HG03439 (cell line): ENCODE results near the gene PGBD5.

Experiments
- ATAC-seq: cut with Tn5 transposase; IDR thresholded peaks from one replicate; pipeline ENCODE4 v1.9.1; 2021; ENCODE audit warnings: mild to moderate bottlenecking, moderate library complexity; ENCODE audit not compliant: unreplicated experiment

Gene PGBD5

DNA sequence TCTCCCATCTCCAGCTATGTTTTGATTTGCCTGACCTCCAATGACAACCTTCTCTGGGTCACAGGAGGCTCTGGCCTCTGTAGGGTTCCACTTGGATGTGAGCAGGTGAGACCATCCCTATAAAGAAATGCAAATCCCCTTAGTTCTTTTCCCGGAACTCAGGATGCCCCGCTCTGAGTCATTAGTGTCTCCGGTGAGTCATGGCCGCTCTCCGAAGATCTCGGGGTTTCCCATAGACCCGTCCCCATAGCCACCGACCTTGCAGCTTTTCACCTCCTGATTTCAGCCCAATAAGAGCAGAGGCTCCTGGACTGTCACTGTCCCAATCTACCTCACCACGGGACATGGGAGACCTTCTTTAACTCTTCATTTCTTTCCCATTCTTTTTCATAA is 98.2 kb downstream of the PGBD5 start:
- peak; percentile 51 for ATAC-seq

DNA sequence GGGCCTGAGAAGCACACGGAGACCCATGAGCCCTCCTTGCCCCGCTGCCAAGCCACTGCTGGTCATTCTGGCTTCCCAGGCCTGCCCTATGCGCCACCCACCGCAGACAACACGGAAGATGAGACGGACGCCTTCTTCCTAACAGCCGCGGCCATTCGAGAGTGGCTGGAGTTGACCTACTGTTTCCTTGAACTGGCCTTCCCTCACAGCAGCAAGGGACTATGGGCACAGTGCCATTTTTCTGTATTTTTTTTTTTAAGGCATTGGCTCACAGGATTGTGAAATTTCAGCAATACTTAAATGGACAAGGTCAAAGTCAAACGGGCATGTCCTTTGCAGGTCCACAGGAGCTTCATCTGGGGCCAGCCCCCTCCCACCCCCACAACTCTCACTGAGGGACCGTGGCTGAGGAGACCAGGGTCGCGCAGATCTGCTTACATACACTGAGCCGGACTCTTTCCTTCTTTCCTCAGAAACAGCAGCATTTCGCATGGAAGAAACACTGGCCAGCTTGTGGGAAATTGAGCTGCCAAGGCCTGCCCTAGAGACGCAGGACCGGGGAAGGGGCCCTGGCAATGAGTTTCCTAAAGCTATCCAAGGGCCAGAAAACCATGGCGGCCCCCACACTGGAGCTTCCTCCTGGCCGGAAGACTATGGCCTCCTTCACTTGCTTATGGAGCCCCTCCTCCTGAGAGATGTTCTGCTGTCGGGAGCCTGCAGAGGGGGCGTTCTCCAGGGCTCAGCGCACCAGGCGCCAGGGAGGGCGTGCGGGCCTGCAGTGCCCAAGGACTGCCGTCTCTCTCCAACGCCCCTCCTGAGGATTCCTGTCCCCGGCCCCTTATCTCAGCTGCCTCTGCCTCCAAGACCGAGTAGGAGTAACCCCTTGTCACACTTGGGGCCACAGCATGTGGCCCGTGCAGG is 98.9 kb downstream of the PGBD5 start:
- ATAC-seq = peak; percentile 19

DNA sequence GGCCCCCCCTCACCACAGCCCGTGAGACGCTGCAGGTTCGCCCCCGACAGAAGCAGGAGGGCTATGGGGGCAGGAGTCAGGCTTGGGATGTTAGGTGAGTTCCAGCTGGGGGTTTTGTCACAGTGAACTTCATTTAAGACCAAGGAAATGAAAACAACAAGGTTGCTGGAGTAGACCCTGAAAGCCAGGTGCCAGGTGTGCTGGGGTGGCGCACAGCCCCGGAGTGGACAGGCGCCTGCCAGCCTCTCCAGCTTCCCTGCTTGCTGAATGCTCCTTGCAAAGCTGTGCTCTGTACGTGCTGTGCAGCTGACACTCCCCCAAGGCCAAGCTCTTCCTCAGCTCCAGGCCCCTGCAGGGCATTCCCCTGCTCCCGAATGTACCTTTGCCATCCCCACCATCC is 102.4 kb downstream of the PGBD5 start:
- ATAC-seq = no peak

DNA sequence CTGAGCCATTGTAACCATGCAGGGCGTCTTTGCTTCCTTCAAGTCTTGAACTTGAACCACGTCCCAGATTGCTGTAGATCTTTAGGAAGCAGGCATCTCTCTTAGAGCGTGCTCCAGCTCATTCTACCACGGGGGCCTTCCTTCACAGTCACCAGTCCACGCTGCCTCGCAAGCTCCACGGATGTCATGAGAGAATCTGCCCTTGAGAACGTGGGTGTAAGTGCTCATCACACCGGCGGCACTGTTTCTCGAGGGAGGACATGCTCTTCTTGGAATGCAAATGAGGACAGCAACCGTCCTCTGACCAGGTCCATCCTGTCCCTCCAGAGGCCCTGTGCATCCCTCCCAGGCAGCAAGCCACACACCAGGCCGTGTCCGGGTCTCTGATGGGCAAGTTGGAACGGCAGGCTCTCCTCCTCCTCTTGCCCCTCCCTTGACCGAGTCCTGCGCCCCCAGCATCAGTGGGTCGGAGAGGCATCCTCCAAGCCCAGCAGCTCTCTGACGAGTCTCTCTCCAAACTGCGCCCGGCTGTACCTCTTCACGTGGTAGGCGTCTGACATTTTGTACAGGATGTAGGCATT is 103.1 kb downstream of the PGBD5 start:
- no peak for ATAC-seq

DNA sequence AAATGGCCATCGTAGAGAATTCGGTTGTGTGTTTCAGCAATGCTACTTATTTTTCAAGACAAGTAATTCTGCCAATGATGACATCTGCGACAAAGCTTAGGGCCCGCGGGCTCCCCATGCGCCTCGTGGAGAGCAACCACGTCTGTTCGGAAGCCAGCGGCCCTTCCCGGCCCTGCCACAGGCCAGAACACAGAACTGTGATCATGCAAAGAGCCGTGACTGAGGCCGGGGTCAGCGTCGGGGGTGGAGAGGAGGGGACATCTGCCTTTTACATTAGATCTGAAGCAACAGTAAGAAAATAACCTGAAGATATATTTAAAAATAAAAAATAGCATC is 103.7 kb downstream of the PGBD5 start:
- ATAC-seq = no peak

DNA sequence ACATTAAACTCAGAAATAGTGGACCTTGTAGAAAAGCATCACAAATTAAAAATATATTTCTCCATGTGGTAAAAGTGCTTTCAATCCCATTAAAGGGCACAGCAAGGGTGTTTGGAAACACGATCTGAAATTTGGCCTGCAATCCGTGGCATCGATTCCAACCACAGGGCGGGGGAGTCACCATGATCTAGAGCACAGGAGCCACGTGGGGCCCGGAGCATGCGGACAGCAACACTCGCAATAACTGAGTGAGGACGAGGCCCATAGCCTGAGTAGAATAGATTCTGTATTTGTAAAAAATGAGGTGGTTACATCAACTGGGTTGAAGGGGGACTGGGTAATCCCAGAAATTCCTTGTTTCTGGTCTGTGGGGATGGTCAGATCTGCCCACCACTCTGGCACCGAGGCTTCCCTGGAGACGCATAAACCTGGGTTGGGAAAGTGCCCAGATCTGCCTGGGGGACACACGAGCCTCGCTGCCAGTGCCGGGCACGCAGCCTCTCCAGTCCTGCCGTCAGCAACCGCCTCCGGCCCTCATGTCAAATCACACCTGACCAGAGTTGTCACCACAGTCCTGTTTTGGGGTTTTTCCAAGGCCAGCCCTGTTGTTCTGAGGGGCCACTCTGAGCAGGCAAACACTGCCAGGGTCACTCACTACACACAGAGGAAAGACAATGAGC is 104.3 kb downstream of the PGBD5 start:
- ATAC-seq = no peak

DNA sequence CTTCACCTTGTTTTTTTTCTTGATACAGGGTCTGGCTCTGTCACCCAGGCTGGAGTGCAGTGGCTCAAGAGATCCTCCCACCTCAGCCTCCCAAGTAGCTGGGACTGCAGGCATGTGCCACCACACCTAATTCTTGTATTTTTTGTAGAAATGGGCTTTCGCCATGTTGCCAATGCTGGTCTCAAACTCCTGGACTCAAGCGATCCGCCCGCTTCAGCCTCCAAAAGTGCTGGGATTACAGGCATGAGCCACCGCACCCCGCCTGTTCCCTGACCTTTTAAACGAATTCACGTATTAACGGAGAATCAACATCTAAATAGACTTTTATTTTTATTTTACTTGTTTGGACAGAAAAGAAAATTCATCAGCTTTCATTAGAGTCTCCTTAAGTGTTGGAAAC is 104.8 kb downstream of the PGBD5 start:
- ATAC-seq = no peak

DNA sequence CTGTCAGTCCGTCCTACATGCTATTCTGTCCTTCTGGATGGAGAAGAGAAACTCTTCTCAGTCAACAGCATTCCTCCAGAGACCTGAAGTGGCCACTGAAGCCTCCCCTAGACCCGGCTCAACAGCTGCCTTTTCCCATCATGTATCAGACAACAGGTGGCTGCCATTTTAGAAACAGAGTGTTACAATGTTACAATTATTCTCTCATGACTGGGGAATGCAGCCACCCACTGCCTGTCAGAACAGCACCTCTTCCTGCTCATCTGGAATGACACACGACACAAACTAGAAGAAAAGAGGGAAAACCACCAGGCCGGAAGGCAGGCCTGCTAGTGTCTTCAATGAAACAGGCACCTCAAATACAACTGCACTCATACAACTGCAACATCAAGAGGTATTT is 105.3 kb downstream of the PGBD5 start:
- ATAC-seq = no peak

DNA sequence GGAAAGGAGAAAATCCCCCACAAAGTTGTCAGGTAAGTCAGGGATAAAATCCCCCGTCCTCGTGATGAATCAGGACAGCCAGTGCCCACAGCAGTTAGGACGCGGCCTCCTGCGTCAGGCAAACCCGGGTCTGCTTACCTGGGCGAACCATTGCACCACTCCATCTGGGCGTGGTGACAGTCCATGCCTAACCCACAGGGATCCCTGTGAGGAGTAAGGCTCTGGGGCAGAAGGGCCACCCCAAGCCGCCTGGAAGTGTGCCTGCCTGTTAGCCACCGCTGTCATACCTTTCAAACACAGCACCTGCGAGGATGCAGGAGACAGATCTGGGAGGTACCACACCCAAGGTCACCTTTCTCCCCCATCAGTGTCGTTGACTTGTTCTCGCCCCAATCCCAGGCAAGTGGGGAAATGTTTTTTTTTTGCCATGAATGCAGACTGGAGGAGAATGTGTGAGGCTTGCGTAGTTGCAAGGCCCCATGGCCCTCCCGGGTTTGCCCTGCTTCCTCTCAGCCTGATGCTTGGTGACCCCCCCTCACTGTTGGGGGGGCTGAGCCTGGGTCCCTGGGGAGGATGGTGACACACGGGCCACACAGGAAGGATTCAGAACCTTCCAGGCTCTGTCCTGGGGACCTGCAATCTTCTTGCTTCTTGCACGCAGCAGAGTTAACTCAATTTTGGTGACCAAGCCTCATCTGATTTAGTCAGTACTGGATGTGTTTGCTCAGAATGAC is 107.0 kb downstream of the PGBD5 start:
- no peak for ATAC-seq

DNA sequence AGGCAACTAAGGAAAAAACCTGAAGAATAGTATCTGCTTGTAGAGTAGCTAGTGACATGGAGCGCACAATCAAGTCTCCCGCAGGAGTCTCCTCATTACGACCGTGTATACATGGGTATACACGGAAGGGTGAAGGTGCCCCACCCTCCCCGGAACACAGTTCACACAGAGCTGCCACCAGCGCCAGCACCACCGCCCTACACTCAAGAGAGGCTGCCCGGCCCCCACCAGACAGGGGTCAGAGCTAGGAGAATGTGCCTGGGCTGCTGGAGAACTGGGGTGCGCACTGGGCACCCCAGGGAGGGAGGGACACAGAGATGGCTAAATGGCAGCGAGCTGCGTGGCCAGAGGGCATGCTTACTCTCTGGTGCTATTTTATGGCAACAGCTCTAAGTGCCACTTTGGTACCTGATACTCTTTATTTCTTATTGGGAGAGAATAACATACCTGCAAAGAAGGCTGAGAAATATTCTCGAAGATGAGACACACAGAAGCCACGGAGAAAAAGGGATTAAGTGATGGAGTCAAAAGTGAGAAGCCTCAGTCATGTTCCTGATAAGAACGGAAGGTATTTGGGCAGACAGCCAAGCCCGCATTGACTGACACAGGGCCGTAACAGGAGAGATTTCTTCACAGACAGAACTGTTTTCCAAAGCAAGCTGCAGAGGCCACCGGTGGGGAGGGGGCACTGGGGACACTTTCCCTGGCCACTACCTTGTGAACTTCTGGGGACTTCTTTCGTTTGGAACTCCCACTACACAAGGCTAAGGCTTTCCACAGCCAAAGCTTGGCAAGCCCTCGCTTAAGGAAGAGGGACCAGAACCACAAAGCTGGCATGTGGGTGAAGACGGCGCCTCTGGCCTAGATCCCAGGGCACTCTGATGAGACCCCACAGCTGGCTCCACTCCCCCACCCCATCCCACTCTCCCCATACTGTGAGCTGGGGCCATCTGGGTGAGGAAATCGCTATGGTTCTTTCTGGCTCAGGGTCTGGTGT is 108.0 kb downstream of the PGBD5 start:
- no peak for ATAC-seq

DNA sequence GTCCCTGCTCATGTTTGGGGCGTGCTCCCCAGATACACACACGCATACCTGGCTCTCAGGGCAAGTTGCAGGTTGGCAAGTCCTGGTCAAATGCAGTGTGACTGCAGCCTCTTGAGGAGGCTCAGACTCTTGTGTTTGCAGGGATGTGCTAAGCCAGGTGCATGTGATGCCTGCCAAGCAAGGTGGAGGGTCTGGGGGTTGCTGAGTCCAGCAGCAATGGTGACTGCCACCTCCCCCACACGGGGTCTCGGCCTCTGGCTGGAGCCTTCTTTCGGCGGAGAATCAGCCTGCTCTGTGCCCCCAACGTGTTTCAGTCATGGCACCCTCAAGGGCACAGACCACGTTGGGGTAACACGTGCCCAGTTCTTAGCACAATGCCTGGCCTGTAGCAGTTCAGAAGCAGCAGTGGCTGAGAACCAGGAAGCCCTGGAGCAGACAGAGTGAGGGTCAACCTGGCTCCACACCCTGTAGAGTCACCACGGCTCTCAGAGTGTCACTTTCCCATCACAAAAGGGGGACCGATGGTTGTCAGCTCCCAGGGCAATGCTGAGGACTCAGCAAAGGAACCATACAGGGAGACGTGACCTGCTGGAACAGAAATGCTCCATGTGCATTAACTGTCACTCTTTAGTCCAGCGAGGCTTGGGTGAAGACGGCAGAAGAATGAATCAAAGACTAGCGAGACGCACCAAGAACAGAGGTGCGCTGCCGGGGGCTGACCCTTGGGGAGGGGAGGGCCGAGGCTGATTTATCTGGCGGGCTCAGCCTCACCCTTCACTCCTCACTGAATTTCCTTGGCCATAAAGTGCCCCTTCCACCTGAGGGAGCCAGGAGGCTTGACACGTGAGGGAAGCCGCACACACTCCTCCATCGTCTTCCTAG is 109.0 kb downstream of the PGBD5 start:
- ATAC-seq = no peak

DNA sequence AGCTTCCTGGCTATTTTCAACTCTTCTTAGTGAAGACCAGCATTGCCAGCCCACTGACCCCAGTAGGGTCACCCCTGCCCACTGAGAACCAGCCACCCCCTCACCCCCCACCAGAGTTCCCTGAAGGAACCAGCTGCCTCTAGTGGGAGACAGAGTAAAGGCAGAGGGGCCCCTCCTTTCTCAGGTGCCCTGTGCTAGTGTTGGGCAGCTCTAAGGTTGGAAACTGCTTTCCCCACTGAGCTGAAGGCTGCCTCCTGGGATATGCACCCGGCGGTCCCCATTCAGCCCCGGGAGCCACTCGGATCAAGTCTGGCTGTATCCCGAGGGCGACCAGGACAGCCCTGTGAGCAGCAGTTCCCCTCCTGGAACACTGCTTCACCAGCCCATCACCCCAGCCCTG is 111.0 kb downstream of the PGBD5 start:
- no peak for ATAC-seq

DNA sequence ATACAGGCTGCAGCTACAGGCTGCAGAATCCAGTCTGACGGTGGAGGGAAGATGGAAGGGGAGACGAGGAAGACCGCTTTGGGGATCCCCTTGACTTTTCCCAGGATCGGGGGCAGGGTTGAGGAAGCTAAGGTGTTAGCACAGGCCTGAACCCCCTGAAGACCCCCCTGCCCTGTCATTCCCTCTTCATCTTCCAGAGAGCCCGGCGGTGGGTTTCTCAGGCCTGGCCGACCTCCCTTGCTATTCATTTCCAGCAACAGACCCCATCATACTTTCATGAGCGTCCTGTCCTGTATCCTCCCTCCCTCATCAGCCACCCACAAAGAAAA is 112.0 kb downstream of the PGBD5 start:
- no peak for ATAC-seq

DNA sequence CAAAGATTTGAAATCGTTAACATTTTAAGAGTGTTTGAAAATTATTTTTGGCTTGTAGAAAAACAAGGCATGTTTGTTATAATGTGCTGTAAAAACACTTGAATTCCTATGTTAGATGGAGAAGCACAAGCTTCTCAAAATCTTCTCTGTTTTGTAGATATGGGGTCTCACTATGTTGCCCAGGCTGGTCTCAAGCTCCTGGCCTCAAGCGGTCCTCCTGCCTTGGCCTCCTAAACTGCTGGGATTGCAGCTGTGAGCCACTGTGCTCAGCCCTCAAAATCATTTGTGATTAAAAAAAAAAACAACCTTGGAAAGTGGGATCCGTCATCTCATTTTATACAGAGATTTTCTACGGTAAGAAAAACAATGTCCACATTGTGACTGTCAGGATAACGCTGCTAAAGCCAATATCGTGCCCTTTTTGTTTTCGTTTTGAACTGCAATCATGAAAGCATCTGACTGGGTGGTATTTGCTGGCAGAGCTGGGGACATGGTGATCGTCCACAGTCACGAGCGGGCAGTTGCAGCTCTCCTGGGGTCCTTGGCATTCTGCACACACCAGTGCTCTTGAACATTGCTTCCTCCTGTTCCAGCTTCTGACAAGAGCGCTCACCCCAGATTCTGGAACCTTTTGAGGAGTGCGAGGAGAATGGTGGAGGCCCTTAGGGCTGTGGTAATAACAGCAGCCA is 112.5 kb downstream of the PGBD5 start:
- ATAC-seq = no peak

DNA sequence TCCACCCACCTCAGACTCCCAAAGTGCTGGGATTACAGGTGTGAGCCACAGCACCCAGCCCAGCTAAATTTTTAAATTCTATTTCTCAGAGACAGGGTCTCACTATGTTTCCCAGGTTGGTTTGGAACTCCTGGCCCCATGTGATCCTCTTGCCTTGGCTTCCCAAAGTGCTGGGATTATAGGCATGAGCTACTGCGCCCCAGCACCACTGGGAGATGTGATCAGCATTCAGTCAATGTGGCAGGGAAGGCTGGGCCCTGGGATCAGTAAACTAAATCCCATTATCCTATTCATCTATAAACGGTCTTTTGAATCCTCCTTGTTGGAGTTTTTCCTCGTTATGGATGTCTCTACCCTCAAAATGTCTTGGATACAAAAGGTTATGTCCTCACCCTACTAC is 113.5 kb downstream of the PGBD5 start:
- ATAC-seq = no peak

DNA sequence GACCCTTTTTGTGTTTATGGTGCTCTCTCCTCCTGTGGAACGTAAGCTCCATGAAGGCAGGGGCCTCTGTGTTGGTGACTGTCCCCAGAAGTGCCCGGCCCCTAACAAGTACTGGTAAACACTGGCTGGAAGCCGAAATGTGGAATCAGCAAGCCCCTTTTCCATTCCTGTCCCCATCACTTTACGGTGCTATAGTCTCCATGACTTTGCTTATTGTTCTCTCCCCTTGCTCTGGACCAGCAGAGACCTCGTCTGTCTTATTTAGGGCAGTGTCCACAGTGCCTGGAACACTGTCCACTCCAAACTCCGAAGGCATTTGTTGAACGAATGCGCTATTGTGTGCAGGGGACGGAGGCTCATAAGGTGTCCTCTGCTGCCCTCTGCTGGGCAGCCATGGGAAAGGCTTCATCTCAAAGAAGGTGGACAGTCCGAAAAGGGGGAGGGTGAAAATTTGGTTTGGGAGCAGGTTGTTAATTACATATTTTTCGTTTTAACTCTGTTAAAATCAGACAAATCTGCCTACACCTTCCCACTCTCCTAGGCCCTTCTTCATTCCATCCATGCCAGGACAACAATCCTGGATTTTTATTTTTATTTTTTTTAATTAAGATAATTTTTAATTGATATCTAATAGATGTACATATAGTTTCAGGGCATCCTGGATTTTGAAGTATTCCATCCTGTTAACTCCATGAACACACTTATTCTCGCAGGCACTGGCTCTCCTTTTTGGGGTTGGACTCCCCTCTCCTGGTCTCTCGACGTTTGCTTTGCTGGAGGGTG is 115.6 kb downstream of the PGBD5 start:
- peak; percentile 64 for ATAC-seq

DNA sequence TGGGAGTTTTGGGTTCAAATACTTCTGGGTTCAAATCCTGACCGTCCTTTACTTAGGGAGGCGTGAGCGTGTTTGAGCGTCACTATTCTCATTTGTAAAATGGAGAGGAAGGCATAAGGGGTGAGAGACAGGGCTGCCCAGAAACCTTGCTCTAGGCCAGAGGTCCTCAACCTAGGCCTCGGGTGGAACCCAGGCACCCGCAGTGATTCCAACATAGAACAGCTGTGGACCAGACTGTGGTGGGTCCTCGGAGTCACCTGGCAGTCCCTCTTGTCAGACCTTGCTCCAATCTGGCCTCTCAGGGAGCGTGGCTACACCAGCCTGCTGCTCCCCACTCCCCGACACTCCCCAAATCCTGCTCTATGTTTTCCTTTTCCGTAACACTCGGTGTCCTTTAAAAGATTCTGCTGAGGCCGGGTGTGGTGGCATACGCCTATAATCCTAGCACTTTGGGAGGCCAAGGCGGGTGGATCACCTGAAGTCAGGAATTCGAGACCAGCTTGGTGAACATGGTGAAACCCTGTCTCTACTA is 116.4 kb downstream of the PGBD5 start:
- no peak for ATAC-seq

DNA sequence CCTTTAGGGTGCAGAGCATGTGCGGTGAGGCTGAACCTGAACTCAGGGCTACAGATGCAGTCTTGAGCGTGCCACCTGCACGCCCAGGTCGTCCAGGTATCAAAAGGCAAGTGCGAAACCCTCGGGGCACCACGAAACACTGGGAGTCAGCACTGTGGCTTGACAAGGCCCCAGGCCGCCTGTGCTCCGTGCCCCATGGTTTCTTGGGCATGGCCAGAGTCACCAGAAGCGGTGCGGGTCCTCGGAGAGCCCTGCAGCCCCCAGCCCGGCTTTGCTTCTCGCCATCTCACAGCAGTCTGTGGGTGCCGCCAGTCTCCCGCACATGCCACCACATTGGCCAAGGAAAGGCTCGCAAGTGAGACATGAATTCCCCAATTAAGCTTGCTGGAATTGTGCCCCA is 117.3 kb downstream of the PGBD5 start:
- ATAC-seq = no peak
